NCI-H1092 (cell line): ENCODE data around the gene NOVA1.
"Not testable (repeated sequence)": the region's sequence is repeated elsewhere in the genome, so short reads cannot be mapped to it uniquely, and the experiment has no call there.

Experiments used
- DNase-seq: peaks from one replicate; lab custom pipeline; 2025; lab: John Stamatoyannopoulos, UW

NOVA1 gene, protein sequence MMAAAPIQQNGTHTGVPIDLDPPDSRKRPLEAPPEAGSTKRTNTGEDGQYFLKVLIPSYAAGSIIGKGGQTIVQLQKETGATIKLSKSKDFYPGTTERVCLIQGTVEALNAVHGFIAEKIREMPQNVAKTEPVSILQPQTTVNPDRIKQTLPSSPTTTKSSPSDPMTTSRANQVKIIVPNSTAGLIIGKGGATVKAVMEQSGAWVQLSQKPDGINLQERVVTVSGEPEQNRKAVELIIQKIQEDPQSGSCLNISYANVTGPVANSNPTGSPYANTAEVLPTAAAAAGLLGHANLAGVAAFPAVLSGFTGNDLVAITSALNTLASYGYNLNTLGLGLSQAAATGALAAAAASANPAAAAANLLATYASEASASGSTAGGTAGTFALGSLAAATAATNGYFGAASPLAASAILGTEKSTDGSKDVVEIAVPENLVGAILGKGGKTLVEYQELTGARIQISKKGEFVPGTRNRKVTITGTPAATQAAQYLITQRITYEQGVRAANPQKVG

DNA sequence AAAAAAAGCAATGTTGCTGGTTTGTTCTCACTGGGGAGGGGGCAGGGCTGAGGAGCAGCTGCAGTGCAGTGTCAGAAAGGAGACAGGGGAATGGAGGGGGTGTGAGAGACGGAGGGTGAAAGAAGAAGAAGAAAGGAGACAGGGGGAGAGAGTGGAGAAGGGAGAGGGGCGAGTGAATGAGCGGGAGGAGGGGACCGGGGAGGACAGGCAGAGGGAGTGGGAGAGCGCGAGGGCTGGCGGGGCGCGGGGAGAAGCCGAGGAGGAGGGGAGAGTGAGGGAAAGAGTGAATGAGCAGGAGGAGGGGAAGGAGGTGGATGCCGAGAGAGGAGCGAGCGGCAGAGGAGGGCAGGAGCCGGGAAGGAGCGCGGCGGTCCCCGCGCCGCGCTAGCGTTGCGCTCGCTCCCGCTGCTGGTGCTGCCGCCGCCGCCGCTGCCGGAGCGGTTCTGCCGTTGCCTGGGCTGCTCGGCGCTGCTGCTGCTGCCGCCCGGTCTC lies at the start of gene NOVA1:
TSS of gene NOVA1 (minus strand) at position 445 of the 492 bp plus-strand sequence. CDS start 597 bp downstream, outside the sequence.
- DNase-seq: no peak

DNA sequence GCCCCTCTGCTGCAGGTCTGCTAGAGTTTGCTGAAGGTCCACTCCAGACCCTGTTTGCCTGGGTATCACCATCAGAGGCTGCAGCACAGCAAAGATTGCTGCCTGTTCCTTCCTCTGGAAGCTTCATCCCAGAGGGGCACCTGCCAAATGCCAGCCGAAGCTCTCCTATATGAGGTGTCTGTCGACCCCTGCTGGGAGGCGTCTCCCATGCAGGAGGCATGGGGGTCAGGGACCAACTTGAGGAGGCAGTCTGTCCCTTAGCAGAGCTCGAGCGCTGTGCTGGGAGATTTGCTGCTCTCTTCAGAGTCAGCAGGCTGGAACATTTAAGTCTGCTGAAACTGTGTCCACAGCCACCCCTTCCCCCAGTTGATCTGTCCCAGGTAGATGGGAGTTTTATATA lies 47.2 kb upstream of the NOVA1 start:
- DNase-seq: not testable (repeated sequence)

DNA sequence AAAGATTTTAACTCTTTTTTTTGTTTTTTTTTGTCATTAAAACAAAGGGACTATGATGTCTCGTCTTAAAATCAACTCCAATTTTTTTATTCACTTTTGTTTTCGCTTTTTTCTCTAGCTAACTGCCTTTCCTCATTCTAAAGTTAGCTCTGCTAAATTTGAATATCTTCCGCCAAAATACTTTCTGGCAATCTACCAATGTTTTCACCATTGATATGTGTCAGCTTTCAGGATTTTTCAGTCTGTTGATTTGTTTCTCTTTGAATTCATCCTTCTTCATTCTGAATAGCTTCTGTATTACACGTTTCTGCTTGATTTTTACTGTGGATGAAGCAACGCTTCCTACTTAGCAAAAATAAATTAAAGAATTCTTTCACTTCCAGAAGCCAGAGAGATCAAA lies 38.7 kb upstream of the NOVA1 start:
- no peak for DNase-seq

DNA sequence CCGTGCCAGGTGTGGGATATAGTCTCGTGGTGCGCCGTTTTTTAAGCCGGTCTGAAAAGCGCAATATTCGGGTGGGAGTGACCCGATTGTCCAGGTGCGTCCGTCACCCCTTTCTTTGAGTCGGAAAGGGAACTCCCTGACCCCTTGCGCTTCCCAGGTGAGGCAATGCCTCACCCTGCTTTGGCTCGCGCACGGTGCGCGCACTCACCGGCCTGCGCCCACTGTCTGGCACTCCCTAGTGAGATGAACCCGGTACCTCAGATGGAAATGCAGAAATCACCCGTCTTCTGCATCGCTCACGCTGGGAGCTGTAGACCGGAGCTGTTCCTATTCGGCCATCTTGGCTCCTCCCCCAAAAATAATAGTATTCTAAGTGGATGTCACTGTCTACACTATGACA lies 37.1 kb upstream of the NOVA1 start:
- DNase-seq: not testable (repeated sequence)

DNA sequence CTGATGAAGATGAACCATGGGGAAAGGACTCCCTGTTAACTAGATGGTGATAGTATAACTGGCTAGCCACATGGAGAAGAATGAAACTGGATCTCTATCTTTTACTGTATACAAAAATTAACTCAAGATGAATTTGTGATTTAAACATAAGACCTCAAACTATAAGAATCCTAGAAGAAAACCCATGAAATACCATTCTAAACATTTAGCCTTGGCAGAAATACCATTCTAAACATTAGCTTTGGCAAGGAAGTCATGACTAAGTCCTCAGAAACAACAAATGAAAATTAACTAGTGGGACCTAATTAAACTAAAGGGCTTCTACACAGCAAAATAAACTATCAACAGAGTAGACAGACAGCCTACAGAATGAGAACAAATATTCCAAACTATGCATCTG lies 28.4 kb upstream of the NOVA1 start:
- no peak for DNase-seq

DNA sequence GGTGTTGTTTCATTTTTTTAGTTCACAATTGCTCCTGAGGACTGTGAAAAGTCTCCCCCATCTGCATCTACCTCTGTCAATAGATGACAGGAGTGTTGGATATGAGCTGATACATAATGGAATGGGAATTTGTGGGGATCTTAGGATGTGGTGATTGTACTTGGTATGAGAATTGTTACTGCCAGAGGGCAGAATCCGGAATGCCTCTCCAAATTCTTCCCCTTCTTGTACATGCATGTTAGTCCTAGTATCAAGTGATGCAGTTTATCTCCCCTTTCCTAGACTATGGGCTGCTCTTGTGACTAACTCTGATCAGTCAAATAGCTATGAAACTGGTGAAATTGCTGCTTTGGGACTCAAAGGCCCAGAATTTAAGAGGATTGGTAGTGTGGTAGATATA lies 24.8 kb upstream of the NOVA1 start:
- no peak for DNase-seq

DNA sequence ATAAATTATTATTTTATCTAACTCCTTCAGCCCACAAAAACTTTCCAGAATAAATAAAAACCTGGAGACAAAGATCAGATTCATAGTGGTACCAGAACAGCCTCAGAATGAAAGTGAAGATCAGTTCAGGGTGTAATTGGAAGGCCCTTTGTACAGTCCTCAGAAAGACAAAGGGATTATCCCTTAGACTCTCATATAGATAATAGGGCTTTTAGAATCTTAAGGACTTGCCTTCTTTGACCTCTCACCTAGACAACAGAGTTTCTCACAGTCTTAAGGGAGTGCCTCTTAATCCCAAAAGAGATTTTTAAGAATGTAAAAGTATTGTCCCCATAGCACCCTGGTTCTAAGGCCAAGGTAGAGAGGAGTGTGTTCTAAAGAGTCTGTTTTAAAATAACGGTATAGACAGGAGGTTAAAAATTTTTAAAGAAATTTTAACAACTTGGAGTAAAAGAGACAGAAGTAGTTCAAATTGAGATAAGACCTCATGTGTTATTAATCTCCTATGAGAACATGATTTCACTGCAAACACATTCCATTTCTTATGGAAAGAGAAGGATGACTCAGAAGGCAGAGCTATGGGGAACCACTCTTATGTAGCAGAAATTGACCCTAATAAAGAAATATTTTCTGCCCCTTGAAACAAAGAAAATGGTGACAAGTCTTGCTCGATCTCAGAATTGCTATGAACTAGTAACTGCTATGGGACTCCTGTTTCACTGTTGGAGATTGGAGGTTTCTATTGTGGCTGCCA lies 24.2 kb upstream of the NOVA1 start:
- no peak for DNase-seq

DNA sequence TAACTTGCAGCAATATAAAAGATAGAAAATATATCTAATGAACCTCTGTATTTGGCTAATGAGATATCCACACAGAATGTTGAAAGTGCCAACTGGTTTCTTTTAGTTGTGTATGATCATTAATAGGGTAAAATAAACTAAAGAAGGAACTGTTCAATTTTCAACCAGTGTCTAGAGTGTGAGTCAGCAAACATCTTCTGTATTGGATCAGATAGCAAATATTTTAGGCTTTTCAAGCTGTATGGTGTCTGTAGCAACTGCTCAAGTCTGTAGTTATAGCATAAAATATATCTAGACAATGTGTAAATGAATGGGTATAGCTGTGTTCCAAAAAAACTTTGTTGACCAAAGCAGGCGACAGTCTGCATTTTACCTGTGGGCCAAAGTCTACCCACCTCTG lies 23.5 kb upstream of the NOVA1 start:
- no peak for DNase-seq

DNA sequence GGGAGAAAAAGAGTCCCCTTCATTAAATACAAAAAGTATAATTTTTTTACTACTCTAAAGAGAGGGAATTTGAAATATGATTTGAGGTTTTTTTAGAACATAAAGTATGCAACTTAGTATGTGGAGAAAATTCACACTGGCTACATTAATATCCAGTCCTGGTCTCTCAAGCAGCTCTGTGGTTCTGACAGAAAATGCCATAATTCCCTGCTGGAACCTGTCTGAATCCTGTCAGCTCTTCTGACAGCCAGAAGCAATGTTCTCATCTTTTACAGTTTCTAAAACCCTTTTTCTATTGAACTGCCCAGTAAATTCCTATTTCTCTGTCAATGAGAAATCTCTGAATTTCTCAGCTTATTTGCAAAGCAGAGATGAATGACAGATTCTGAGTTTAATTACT lies 13.4 kb upstream of the NOVA1 start:
- DNase-seq: no peak

DNA sequence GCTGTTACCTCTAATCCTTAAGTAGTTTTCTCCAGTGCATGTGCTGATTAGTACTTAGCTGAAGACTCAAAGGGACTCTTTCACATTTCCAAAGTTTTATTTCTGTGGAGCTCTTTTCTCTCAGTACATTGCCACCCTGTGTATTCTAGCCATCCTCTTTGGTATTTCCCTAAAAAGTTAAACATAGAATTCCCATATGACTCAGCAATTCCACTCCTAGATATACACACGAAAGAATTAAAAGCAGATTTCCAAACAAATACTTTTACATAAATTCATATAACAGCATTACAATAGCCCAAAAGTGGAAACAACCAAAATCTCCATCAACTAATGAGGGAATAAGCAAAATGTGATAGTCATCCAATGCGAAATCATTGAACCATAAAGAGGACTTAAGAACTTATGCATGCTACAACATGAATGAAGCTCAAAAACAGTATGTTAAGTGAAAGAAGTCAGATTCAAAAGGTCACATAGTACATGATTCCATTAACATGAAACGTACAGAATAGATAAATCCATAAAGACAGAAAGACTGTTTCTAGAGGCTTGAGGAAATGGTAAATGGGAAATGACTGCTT lies 9.0 kb upstream of the NOVA1 start:
- no peak for DNase-seq

DNA sequence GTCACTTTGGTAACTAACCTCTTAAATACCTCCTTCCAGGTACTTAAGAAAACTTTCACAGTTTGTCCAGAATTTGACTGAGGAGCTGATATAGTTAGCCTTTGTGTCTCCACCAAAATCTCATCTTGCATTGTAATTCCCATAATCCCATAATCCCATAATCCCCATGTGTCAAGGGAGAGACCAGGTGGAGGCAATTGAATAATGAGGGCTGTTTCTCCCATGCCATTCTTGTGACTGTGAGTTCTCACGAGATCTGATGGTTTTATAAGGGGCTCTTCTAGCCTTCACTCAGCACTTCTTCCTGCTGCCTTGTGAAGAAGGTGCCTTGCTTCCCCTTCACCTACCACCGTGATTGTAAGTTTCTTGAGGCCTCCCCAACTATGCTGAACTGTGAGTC lies 7.8 kb upstream of the NOVA1 start:
- DNase-seq: no peak

DNA sequence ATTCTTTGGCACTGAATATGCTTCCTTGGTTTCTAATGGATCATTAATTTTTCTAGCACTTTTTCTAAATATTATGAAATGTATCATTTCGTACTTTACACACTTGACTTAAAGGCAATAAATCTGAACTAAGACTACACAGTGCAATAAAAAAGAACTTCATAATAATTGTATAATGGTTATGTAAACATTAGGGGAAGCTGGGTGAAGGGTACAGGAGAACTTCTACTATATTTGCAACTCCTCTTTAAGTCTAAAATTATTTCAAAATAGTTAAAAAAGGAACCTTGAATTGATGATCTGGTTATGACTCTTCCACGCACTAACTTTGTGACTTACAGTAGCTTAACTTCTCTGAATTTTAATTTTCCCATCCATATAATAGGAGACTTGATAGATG lies 5.1 kb upstream of the NOVA1 start:
- no peak for DNase-seq

DNA sequence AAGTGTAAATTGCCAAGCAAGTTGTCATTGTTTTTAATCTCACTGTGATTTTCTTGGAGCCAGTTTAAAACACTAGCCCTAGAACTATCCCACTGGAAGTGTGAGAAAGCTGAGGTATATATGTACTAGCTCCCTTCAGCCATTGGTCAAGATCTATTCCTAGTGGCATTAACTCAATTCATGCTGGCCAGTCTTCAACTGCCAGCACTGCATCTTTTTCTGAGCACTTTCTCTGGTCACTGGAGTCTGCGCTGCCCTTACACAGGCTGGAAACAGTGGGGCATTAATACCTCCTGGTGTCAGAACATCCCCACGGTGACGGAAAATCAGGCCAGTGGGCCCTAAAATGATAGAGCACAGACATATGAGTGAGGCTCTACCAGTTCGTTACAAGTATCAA lies 4.0 kb upstream of the NOVA1 start:
- DNase-seq: no peak

DNA sequence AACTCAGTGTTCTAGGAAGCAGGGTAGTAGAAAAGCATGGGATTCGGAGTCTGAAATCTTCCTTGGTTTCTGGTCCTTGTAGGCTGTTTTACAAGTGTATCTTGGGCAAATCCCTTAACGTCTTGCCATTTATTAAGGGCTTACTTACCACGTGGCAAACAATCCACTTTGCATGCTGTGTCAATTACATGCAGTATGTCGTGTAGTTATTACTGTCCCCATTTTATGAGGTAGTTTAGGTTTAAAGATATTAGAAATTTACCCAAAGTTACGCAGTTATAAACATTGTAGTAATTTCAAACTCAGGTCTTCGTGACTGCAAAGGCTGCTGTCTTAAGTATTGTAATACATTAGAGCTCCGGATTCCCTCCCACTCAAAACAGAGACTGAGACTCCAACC lies 1.5 kb upstream of the NOVA1 start:
- DNase-seq: no peak

DNA sequence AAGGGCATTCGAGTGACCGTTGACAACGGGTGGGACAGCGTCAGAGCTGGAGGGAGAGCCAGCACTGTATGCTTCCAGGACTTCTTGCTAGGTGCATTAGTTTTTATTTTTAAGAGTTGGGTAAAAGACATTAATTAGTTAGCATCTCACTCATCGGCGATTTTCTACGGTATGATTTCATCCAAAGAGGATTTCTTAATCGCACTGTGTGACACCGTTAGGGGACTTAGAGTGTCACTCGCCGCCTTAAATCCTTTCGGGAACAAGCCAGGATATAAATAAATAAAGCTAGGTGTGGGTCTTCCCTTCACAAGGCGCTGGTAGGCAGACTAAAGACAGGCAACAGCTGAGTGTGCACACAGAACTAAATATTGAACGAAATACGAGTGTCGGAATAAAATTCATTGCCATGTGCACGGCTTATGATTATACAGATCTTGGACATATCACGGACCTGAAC lies 869 bp upstream of the NOVA1 start:
- DNase-seq: no peak

DNA sequence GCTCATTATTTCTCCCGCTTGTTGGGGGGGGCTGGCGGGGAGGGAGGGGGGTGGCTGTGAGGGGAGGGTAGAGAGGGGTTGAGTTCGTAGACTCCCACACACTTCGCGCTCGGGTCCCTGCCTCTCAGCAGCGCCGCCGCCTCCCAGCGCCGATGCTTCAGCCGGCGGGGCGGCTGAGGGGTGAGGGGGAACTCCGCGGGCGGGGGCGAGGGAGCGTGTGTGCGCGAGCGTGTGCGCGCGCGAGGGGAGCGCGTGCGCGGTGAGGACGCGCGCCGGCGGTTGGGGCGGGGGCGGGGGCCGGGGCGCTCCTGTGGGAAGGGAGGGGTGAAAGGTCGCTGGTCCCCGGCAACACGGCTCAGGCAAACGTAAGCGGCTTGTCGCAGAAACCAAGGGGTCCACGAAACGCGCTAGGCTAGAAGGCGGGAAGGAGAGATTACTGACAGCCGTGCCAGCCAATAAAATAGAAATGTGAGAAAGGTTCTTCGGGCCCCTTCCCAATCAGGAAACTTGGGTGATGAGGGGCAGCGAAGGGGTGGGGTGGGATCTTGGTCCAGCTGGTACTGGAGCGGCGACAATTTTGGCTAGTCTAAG lies 343 bp upstream of the NOVA1 start:
- DNase-seq: peak; percentile 98

DNA sequence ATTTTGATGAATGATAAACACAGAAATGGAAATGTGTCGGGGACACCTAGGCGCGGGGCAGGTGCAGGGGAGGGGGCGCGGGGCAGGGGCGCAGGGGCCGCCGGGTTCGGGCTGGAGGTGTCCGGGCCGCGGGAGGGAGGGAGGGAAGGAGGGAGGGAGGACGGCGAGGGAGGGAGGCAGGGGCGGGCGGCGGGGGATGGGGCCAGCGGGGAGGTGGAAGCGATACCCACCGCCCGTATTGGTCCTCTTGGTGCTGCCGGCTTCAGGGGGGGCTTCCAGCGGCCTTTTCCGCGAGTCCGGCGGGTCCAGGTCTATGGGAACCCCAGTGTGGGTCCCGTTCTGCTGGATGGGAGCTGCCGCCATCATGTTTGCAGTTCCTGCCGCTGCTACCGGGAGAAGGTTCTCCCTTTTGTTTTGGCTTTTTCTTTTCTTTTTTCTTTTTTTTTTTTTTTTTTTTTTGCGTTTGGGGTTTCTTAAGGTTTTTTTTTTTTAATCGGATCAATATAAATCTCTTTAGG lies 703 bp downstream of the NOVA1 start:
- DNase-seq: peak; percentile 38

DNA sequence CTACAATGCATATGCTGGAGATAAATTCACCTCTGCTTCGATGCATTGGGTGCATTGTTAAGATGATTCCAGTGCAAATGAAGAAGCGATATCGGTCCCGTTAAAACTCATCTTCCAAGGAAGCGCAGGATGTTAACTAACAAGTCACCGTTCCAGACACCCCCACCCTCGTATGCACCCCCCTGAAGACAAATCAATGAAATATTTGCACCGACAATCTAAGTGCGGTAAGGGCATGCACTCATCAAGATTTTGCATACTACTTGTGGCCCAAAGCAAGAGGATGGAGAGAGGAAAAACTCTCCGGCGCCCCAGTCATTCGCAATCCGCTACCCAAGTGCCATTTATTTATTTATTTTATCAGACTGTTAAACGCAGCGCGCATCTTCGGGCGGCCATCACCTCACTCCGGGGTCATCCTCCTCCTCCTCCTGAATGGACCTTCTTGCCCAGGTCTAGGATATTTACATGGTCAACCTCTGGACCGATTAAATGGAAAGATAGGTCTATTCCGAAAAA lies 1.2 kb downstream of the NOVA1 start:
- no peak for DNase-seq

DNA sequence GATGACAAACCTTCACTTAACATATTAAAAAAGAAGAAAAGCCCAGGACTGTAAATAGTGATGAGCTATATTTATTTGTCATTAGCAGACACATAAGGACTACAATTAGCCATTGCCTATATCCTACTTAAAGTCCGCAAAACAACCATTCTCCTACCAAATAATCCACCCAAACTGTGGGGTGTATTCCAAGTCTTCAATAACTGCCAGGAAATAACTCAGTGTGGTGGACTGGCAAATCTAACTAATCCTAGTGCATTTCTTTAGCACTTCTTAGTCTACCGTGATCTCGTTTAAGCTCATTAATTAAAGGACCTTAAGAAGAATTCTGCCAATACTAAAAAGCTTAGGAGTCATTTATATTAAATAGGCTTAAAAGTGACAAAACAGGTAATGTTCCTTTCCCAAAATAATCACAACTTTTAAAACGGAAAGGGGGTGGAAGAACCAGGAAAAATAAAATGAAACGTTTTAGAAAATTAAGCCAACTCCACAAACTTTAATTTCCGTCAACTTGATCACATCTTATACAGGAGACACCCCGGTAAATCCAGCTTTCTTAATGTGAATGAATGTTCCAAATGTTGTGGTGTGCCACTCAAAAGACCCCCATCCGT lies 1.8 kb downstream of the NOVA1 start:
- no peak for DNase-seq

DNA sequence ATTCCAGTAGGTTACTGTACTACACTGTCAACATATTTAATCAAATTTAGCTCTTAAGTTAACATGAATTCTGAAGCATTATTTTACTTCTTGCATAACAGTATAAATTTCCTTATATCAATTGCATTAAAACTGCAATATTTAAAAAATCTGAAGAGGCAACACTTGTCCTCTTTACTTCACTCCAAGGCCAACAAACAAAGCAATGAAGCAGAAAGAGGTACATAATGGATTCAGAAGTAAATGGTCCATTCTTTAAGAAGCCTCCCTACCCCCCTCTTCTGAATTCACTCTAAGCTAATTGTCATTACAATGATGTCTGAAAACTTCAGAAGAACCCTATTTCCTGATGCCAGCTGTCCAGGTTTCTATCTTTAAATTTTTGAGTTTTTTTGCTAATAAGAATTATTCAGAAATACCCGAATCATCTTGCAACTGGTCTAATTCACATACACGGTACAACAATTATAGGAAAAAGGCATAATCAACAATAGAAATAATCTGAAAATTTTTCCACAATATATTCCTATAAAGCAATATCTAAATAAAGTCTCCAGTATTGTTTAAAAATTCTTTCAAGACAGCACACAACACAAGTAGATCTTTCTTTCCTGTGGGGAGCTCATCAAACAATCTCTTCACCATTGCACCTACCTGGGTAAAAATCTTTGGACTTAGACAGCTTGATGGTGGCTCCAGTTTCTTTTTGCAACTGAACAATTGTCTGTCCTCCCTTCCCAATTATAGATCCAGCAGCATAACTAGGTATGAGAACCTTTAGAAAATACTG lies 2.9 kb downstream of the NOVA1 start:
- no peak for DNase-seq
